ENCODE results near the gene CRYM. TPM values are rescaled to one million over a fixed set of nuclear protein-coding genes. Genes with fewer than 3 reads are reported as not detected.

Gene CRYM
- not detected in 2 replicates for total RNA-seq

DNA sequence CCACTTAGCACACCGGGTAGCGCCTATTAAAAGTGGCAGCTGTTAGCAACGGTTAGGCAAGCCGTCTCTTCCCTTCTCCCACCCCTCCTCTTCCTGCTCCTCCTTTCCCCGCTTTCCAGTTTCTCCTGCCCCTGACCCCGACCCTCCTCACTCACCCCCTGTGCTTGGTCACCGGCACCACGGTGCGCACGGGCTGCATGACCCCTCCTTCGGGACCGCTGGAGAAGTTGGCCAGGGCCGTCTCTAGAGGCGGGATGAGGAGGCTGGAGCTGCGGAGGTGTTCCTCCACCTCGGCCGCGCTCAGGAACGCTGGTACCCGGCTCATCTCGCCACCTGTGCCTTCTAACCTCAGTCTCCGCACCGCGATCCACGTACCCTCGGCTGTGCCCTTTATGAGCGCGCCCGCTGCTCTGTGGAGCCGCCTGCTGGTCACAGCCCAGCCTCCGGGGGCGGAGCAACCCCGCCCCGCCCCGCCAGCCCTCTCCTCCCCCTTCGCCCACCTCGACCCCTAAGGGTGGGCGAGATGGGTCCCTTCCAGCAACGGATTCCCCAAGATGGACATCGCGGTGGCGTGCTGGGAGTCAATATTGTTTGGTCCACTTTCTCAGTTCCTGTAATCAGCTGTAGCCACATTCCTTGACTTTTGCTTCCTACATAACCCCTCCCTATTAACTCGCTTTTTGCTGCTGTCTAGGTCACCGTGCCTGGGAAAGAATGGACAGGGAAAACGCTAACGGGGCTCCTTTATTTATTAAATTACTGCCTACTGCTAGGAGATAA lies at the start of gene CRYM:
CRYM (minus strand) TSS at position 364 of the 780 bp plus-strand sequence; CDS start at position 325, 39 bp downstream.

DNA sequence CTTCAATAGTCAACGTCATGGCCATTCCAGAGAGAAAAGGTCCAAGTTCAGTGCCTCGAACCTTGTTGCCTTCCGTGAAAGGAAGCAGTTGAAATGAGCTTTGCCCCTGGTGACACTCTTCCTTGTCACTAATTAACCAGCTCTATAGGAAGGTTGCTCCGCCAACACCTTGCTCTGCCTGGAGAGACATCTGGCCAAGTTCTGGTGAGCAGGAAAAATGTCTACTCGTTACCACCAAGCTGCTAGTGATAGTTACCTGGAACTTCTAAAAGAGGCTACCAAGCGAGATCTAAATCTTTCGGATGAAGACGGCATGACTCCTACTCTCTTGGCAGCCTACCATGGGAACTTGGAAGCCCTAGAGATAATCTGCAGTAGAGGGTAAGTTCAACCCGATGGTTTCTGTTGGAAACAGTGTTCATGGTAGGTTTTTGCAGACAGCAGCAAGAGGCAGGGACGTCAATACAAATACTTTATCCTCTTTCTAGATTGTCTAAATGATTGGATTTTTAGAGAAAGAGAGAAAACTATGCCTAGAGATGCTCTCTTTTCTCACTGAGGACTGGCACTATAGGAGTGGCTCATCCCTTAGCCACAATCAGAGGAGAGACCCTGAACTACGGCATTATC lies 44.5 kb downstream of the CRYM start, which contains the start of gene ANKS4B:
ANKS4B (plus strand) TSS at position 179 of the 630 bp plus-strand sequence; CDS start at position 218, 39 bp downstream.

DNA sequence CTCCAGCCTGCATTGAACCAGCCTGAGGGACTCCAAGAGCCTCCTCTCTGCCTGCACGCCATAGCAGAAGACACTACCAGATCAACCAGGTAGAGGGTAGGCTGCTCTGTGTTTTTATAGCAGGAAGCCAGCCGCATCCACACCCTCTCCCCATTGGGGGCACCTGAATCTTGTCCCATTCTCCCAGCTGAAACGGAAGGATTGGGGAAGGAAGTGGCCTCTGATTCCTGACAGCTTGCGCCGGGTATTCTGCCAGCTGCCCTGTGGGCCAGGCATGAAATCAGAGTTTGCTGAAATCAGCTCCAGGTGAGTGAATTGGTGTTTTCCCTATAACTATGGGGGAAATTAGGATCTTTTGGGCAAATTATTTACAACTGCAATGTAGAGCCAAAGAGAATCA lies 66.6 kb downstream of the CRYM start, which contains the start of gene ZP2:
ZP2 (minus strand) TSS at position 89 of the 400 bp plus-strand sequence; CDS start at position 62, 27 bp downstream.

Other genes with a start within 250 kb of the CRYM start
- gene DNAH3, start 127.4 kb downstream of the CRYM start, total RNA-seq = not detected in 2 replicates
- gene LDAF1, start 119.6 kb downstream of the CRYM start, total RNA-seq = 1.5 and 3.3 TPM in 2 replicates
- gene ZP2, start 66.7 kb downstream of the CRYM start, total RNA-seq = 0.11 TPM in 1 of 2 replicates, not detected in the other
- gene ANKS4B, start 44.6 kb downstream of the CRYM start, total RNA-seq = not detected in 2 replicates

Data from dermis lymphatic vessel endothelial cell (primary cell).